ENCODE measurements around the gene ZNF775. TPM values are rescaled to one million over a fixed set of nuclear protein-coding genes. Genes with fewer than 3 reads are reported as not detected.

ZNF775 gene
- total and polyA plus RNA-seq, 4 experiments from 2014 or later = 0.67 to 7.6 (median 4.9) TPM

- CTCF ChIA-PET (ENCODE audit: partially characterized antibody) = interaction anchor here (0.7 to 6.1 kb wide), 5 partner anchors 9 to 386 kb away, joined by 3 to 55 read pairs (median 3); partner anchors contain the start of gene ZNF775
- Mint-ChIP-seq H3K4me3 (peak overlapping the region; percentile 91 to 98 (median 95)), H3K27me3 (no peaks in the 10 kb centered on the region), H3K27ac (peak overlapping the region; percentile 79 to 94 (median 92)), H3K36me3 (peaks cover 12 to 21% of the 10 kb centered on the region in 2 donors), H3K9me3 (no peaks in the 10 kb centered on the region), H3K4me1 (peaks cover 10 to 42% (median 23%) of the 10 kb centered on the region in 4 donors)
- peaks cover 24% of the 10 kb centered on the region for H3K4me1 ChIP-seq (ENCODE audit: insufficient read depth, low read length)
- H3K4me3 ChIP-seq (ENCODE audit: low read length in 2 of 2) = peak overlapping the region; percentile 64 to 89
- H3K36me3 ChIP-seq (ENCODE audit: insufficient read depth, low read length) = peaks cover 13% of the 10 kb centered on the region
- DNase-seq = peak in 4 of 5 donors; percentile 64 to 71 (median 66)
- intact Hi-C loops (cut with micrococcal nuclease) = loop anchor here (1.0 to 2.0 kb wide), 3 partner anchors 10 to 46 kb away; partner anchors contain the start of genes ACTR3C, LRRC61 and ZNF775
- H3K9me3 ChIP-seq (ENCODE audit: control insufficient read depth in 1 of 2, low read length in 2 of 2) = no peaks in the 10 kb centered on the region
- no peaks in the 10 kb centered on the region for H3K27me3 ChIP-seq (ENCODE audit: insufficient read depth, low read length)
- POLR2A ChIA-PET (ENCODE audit: partially characterized antibody) = interaction anchor here (0.6 to 6.9 kb wide), 22 partner anchors 9 to 858 kb away, joined by 3 to 101 read pairs (median 4); partner anchors contain the start of genes ABCF2, ACTR3C, GIMAP4 and GIMAP7
- H3K27ac ChIP-seq (ENCODE audit: low read depth, low read length) = peak overlapping the region; percentile 75
These were observed 10.0 kb upstream of the ZNF775 start for GRCh38 chr7:150368884-150369747.

DNA sequence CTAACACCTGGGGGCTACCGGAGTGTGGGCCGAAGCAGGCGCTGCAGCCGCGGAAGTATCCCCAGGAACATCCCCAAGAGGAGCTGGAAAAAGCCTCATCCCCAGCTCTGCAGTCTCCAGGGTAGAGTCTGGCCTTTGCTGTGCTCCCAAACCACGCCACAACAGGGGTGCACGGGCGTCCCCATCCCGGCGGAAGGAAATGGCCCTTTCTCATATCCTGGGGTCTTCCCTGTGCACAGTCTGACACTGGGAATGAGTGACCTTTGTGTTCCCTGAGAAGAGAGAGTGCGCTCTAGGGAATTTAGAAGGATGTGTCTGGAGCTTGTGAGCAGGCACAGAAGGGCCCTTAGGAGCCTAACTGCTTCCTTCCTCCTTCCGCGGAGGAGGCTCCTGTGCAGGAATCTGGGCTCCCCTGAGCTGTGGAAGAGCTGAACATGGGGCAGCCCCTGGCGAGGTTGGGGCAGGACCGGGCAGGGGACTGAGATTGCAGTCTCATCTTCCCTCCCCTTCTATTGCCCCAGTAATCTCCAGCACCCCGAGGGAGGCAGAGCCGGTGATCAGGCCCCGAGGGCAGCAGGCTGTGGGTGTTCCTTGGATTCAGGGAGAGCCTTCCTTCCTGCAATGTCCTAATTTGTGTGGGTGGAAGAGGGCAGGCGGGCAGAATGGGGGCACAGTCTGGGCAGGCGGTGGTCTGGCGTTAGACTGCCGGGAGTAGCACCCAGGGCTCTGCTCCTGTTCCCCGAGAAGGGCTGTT, 9.2 kb upstream of the ZNF775 start:
- peak overlapping the region; percentile 79 to 94 (median 92) for H3K27ac Mint-ChIP-seq
- ChIA-PET CTCF (ENCODE audit: partially characterized antibody) (interaction anchor here (0.7 to 6.1 kb wide), 5 partner anchors 8 to 385 kb away, joined by 3 to 55 read pairs (median 3); partner anchors contain the start of gene ZNF775), POLR2A (ENCODE audit: partially characterized antibody) (interaction anchor here (1.1 to 6.9 kb wide), 11 partner anchors 8 to 857 kb away, joined by 3 to 101 read pairs (median 7); partner anchors contain the start of genes ABCF2, ACTR3C, GIMAP7 and LRRC61)
- peaks cover 10 to 47% (median 25%) of the 10 kb centered on the region in 4 donors for H3K4me1 Mint-ChIP-seq
- Histone ChIP-seq H3K27ac (ENCODE audit: low read depth, low read length) (peak overlapping the region; percentile 75), H3K9me3 (ENCODE audit: control insufficient read depth in 1 of 2, low read length in 2 of 2) (no peaks in the 10 kb centered on the region), H3K36me3 (ENCODE audit: insufficient read depth, low read length) (peaks cover 13% of the 10 kb centered on the region), H3K4me1 (ENCODE audit: insufficient read depth, low read length) (peaks cover 22% of the 10 kb centered on the region), H3K4me3 (ENCODE audit: low read length in 2 of 2) (peak overlapping the region; percentile 64 to 89), H3K27me3 (ENCODE audit: insufficient read depth, low read length) (no peaks in the 10 kb centered on the region)
- H3K9me3 Mint-ChIP-seq = no peaks in the 10 kb centered on the region
- peak overlapping the region; percentile 91 to 98 (median 95) for H3K4me3 Mint-ChIP-seq
- no peaks in the 10 kb centered on the region for H3K27me3 Mint-ChIP-seq
- intact Hi-C loops (cut with micrococcal nuclease) = loop anchor here (2.0 kb wide), 1 partner anchor 47 kb away; the partner anchor contains the start of genes ACTR3C and LRRC61
- DNase-seq = no peak
- H3K36me3 Mint-ChIP-seq = peaks cover 12 to 25% of the 10 kb centered on the region in 2 donors

DNA sequence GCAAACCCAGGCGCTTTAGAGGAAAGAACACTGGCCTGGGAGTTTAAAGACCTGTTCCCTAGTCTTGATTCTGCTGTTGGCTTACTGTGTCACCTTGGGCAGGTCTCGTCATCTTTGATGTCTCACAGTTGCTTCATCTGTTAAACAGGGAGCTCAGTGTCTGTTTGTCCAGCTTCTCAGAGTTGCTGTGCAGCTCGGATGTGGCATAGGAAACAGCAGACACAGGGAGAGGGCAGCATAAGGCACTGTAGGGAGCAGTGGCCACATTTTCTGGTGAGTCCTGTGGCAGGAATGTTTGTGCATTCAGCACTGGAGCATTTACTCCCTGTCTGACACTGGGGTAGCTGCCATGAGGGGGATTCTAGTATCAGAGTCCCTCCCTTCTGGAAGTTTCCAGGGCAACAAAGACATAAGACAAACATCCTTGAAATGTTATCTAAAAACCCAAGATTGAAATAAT, 8.5 kb upstream of the ZNF775 start:
- H3K36me3 Mint-ChIP-seq = peaks cover 12 to 25% of the 10 kb centered on the region in 2 donors
- no peaks in the 10 kb centered on the region for H3K27me3 ChIP-seq (ENCODE audit: insufficient read depth, low read length)
- H3K27ac Mint-ChIP-seq = peak overlapping the region in 6 of 7 donors; percentile 7 to 91 (median 70)
- H3K27ac ChIP-seq (ENCODE audit: low read depth, low read length) = no peak overlapping the region
- peaks cover 13% of the 10 kb centered on the region for H3K36me3 ChIP-seq (ENCODE audit: insufficient read depth, low read length)
- ChIA-PET POLR2A (ENCODE audit: partially characterized antibody) (interaction anchor here (1.4 to 6.9 kb wide), 5 partner anchors 7 to 48 kb away, joined by 5 to 101 read pairs (median 43); partner anchors contain the start of genes ACTR3C, LRRC61 and ZNF775), CTCF (ENCODE audit: partially characterized antibody) (interaction anchor here (6.1 kb wide), 1 partner anchor 15 kb away, joined by 55 read pairs; no protein-coding TSS in a partner anchor)
- no peak overlapping the region for H3K4me3 ChIP-seq (ENCODE audit: low read length in 2 of 2)
- intact Hi-C loops (cut with micrococcal nuclease) = no loop called here
- peak overlapping the region; percentile 29 to 96 (median 72) for H3K4me3 Mint-ChIP-seq
- H3K9me3 ChIP-seq (ENCODE audit: control insufficient read depth in 1 of 2, low read length in 2 of 2) = no peaks in the 10 kb centered on the region
- peaks cover 10 to 52% (median 29%) of the 10 kb centered on the region in 4 donors for H3K4me1 Mint-ChIP-seq
- H3K27me3 Mint-ChIP-seq = no peaks in the 10 kb centered on the region
- no peaks in the 10 kb centered on the region for H3K9me3 Mint-ChIP-seq
- peaks cover 22% of the 10 kb centered on the region for H3K4me1 ChIP-seq (ENCODE audit: insufficient read depth, low read length)
- no peak for DNase-seq

DNA sequence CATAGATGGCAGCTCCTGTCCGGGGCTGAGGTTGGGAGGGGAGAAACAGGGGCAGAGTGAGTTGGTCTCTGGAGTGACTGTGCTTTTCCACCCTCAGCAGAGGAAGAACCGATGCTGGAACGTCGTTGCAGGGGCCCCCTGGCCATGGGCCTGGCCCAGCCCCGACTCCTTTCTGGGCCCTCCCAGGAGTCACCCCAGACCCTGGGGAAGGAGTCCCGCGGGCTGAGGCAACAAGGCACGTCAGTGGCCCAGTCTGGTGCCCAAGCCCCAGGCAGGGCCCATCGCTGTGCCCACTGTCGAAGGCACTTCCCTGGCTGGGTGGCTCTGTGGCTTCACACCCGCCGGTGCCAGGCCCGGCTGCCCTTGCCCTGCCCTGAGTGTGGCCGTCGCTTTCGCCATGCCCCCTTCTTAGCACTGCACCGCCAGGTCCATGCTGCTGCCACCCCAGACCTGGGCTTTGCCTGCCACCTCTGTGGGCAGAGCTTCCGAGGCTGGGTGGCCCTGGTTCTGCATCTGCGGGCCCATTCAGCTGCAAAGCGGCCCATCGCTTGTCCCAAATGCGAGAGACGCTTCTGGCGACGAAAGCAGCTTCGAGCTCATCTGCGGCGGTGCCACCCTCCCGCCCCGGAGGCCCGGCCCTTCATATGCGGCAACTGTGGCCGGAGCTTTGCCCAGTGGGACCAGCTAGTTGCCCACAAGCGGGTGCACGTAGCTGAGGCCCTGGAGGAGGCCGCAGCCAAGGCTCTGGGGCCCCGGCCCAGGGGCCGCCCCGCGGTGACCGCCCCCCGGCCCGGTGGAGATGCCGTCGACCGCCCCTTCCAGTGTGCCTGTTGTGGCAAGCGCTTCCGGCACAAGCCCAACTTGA, 7.8 kb upstream of the ZNF775 start:
- ChIA-PET POLR2A (ENCODE audit: partially characterized antibody) (interaction anchor here (1.7 to 6.9 kb wide), 2 partner anchors 34 to 49 kb away, joined by 7 to 101 read pairs; partner anchors contain the start of genes ACTR3C and LRRC61), CTCF (ENCODE audit: partially characterized antibody) (interaction anchor here (6.1 kb wide), 1 partner anchor 16 kb away, joined by 55 read pairs; no protein-coding TSS in a partner anchor)
- Histone ChIP-seq H3K9me3 (ENCODE audit: control insufficient read depth in 1 of 2, low read length in 2 of 2) (no peaks in the 10 kb centered on the region), H3K27ac (ENCODE audit: low read depth, low read length) (no peak overlapping the region), H3K4me1 (ENCODE audit: insufficient read depth, low read length) (peaks cover 30% of the 10 kb centered on the region), H3K4me3 (ENCODE audit: low read length in 2 of 2) (no peak overlapping the region), H3K27me3 (ENCODE audit: insufficient read depth, low read length) (no peaks in the 10 kb centered on the region), H3K36me3 (ENCODE audit: insufficient read depth, low read length) (peaks cover 13% of the 10 kb centered on the region)
- DNase-seq = no peak
- intact Hi-C loops (cut with micrococcal nuclease) = no loop called here
- peak overlapping the region in 1 of 7 donors; percentile 37 for H3K27ac Mint-ChIP-seq
- no peaks in the 10 kb centered on the region for H3K27me3 Mint-ChIP-seq
- no peaks in the 10 kb centered on the region for H3K9me3 Mint-ChIP-seq
- H3K4me1 Mint-ChIP-seq = peaks cover 17 to 54% (median 36%) of the 10 kb centered on the region in 4 donors
- H3K4me3 Mint-ChIP-seq = peak overlapping the region in 1 of 8 donors; percentile 96
- peaks cover 12 to 27% of the 10 kb centered on the region in 2 donors for H3K36me3 Mint-ChIP-seq

DNA sequence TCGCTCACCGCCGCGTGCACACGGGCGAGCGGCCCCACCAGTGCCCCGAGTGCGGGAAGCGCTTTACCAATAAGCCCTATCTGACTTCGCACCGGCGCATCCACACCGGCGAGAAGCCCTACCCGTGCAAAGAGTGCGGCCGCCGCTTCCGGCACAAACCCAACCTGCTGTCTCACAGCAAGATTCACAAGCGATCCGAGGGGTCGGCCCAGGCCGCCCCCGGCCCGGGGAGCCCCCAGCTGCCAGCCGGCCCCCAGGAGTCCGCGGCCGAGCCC, 7.2 kb upstream of the ZNF775 start:
- H3K4me1 Mint-ChIP-seq = peaks cover 17 to 56% (median 38%) of the 10 kb centered on the region in 4 donors
- Histone ChIP-seq H3K27ac (ENCODE audit: low read depth, low read length) (no peak overlapping the region), H3K4me1 (ENCODE audit: insufficient read depth, low read length) (peaks cover 34% of the 10 kb centered on the region), H3K36me3 (ENCODE audit: insufficient read depth, low read length) (peaks cover 13% of the 10 kb centered on the region), H3K27me3 (ENCODE audit: insufficient read depth, low read length) (no peaks in the 10 kb centered on the region), H3K4me3 (ENCODE audit: low read length in 2 of 2) (no peak overlapping the region), H3K9me3 (ENCODE audit: control insufficient read depth in 1 of 2, low read length in 2 of 2) (no peaks in the 10 kb centered on the region)
- H3K27me3 Mint-ChIP-seq = no peaks in the 10 kb centered on the region
- H3K4me3 Mint-ChIP-seq = no peak overlapping the region
- CTCF ChIA-PET (ENCODE audit: partially characterized antibody) = no interaction called here
- POLR2A ChIA-PET (ENCODE audit: partially characterized antibody) = interaction anchor here (6.9 kb wide), 1 partner anchor 34 kb away, joined by 101 read pairs; a partner anchor contains a TSS
- intact Hi-C loops (cut with micrococcal nuclease) = no loop called here
- H3K9me3 Mint-ChIP-seq = no peaks in the 10 kb centered on the region
- no peak overlapping the region for H3K27ac Mint-ChIP-seq
- H3K36me3 Mint-ChIP-seq = peaks cover 12 to 27% of the 10 kb centered on the region in 2 donors
- no peak for DNase-seq

All from CD4-positive, alpha-beta memory T cell (primary cell).